Activated CD4-positive, alpha-beta T cell treated with anti-CD3 and anti-CD28 coated beads for 1 hour (primary cell): ENCODE data around the gene KRTAP4-7.
"Not testable (repeated sequence)": the region's sequence is repeated elsewhere in the genome, so short reads cannot be mapped to it uniquely, and the experiment has no call there.

ENCODE experiments used
- DNase-seq: peaks from one replicate; pipeline ENCODE4 v3.0.0-alpha.2; 2020

Gene KRTAP4-7

GRCh38 chr17:41084100-41084856, at the start of gene KRTAP4-7:
TSS of gene KRTAP4-7 (plus strand) at chr17:41084150. CDS start at chr17:41084207, 57 bp downstream.
- DNase-seq = not testable (repeated sequence)

GRCh38 chr17:41034346-41034935, 49.5 kb upstream of the KRTAP4-7 start, which contains the start of gene KRTAP1-3:
TSS of gene KRTAP1-3 (minus strand) at chr17:41034874. CDS start at chr17:41034821, 53 bp downstream.
- not testable (repeated sequence) for DNase-seq

DNA sequence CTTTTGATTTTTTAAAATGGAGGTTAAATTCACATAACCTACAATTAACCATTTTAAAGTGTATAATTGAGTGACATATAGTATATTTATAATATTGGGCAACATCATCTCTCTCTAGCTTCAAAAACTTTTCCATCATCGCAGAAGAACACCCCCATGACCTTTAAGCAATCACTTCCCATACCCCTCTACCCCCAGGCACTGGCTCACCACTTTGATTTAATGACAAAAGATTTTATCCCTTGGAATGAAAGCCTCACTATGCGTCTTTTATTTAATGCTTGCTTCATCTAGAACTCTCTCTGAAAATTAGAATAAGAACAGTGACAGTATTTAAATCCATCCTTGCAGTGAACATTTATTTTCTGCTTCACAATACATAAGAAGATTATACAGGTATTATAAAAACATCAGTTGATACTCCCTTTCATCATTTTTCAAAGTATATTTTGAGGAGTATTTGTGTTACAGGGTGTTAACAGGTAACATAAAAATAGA, 46.0 kb upstream of the KRTAP4-7 start:
- no peak for DNase-seq

DNA sequence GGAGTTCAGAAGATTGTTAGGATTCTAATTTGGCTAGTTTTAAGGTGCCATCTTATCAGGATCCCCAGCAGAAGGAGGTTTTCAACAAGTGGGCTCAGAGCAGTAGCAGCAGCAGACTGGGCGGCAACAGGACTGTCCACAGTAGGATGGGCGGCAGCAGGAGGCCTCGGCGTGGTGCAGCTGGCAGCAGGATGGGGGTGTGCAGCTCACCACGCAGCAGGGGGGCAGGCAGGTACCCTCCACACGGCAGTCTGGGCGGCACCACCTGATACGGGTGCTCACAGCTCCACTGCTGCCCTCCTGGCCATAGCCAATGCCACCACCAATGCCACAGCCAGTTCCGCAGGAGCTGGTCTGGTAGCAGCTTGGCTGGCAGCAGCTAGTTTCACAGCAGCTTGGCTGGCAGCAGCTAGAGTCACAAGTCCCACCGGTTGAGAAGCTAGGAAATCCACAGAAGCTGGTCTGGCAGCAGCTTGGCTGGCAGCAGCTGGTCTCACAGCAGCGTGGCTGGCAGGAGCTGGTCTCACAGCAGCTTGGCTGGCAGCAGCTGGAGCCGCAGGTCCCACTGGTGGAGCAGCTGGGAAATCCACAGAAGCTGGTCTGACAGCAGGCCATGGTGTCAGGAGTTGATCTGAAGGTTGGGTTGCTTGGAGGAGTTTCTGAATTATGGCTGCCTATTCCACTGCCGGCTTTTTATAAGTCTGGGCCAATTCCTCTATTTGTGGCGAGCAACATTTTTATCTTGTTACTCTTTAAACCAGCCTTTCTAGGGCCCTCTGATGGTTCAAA, 43.0 kb upstream of the KRTAP4-7 start, which contains the start of gene KRTAP1-1:
Gene KRTAP1-1, minus strand, starts transcription at position 668 of the 789 bp plus-strand sequence. Its CDS starts 53 bp downstream, at position 615.
- DNase-seq = not testable (repeated sequence)

DNA sequence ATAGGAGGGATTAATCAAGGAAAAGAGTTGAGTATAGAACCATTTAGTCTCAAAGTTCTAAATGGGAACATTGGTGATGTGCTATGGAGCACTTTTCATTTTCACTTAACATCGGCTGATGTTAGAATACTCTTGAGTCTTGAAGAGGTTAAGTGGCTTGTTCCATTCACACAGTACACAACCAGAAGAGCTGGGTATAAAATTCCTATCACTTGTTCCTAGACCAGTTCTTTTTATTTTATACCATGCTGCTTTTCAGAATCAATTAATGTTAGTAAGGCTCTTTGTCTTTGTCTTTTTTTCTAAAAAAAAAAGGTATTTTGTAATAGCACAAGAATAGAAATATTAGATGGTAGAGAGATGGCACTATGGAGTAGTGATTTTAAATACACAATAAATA, 41.0 kb upstream of the KRTAP4-7 start:
- no peak for DNase-seq

- not testable (repeated sequence) for DNase-seq
Measured at GRCh38 chr17:41046735-41047465, 37.0 kb upstream of the KRTAP4-7 start, which contains the start of gene KRTAP2-1. TSS of gene KRTAP2-1 (minus strand) at chr17:41047316. CDS start at chr17:41047267, 49 bp downstream.

DNA sequence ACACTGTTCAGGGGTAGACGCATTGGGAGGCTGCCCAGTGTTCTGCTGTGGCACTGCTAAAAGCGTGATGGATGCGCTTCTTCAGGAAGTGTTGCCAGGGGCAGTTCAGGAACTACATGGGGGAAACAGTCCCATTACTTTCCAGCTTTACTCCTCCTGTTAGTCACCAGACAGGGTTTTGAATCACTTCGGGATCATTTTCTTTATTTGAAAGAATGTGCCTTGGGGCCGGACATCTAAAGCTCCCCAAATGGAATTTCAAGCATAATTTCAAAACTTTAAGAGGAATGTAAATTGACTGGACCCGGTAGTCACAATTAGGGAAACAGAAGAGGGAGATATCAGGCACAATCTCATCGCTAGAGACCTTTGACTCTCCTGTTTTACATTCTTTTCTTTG, 35.5 kb upstream of the KRTAP4-7 start:
- DNase-seq = no peak

- DNase-seq = no peak
Measured at GRCh38 chr17:41049110-41049509, 34.8 kb upstream of the KRTAP4-7 start.

- no peak for DNase-seq
Measured at GRCh38 chr17:41052566-41052965, 31.4 kb upstream of the KRTAP4-7 start.

DNA sequence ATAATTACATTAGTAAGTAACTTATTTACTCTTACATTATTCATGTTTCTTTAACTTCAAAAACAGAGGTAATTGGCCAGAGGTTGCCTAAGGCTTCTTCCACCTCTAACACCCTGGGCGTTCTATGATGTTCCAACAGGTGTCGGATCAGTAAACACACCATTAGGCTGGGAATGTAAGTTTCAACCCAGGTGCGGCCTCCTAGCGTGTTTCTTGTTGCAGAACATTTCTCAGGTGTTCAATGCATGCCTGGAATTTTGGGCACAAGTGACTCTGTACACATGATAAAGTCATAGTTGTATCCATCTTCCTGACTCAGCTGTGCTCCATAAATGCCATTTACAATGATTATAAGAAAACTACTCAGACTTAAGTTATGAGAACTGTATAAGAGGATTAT, 29.9 kb upstream of the KRTAP4-7 start:
- no peak for DNase-seq

GRCh38 chr17:41054556-41054955, 29.4 kb upstream of the KRTAP4-7 start:
- not testable (repeated sequence) for DNase-seq

DNA sequence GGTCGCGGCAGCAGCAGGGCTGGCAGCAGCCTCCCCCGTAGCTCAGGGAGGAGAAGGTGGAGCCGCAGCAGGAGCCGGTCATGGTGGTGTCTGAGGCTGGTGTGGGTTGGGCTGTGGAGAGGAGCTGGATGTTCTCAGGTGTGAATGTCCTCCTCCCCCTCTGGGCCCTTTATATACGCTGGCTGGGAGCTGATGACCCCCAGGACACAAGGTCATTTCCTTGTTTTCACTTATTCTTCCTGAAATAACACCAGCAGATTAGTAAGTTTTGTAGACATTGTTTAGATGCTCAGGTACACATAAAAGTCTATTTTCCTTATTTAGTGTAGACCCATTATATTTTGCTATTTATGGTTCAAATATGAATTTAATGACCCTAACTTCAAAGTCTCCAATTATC, 28.8 kb upstream of the KRTAP4-7 start, which contains the start of gene KRTAP2-2:
Gene KRTAP2-2, minus strand, starts transcription at position 101 of the 400 bp plus-strand sequence. Its CDS starts 19 bp downstream, at position 82.
- not testable (repeated sequence) for DNase-seq

DNA sequence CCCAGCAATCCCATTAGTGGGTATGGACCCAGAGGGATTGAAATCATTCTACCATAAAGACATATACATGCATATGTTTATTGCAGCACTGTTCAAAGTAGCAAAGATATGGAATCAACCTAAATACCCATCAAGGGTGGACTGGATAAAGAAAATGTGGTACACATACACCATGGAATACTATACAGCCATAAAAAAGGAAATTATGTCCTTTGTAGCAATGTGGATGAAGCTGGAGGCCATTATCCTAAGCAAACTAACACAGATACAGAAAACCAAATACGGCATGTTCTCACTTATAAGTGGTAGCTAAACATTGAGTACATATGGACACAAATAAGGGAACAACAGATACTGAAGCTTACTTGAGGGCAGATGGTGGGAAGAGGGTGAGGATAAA, 26.4 kb upstream of the KRTAP4-7 start:
- no peak for DNase-seq

DNA sequence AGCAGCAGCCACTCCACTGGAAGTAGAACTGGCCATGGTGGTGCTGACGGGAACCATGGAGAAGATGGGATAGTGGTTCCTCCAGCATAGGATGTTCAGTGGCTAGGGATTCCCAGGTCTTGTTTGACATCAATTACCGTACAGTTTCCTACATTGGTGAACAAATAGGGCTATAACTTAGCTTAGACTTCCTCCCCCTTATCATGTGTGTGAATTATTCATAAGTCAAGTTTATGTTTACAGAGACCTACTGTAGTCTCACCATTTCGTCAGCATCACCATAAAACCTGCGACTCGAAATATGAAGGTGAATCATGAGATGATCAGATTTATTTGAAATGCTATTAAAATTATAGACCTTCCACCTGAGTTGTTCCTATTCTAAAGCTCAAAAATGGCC, 25.2 kb upstream of the KRTAP4-7 start:
- no peak for DNase-seq

DNA sequence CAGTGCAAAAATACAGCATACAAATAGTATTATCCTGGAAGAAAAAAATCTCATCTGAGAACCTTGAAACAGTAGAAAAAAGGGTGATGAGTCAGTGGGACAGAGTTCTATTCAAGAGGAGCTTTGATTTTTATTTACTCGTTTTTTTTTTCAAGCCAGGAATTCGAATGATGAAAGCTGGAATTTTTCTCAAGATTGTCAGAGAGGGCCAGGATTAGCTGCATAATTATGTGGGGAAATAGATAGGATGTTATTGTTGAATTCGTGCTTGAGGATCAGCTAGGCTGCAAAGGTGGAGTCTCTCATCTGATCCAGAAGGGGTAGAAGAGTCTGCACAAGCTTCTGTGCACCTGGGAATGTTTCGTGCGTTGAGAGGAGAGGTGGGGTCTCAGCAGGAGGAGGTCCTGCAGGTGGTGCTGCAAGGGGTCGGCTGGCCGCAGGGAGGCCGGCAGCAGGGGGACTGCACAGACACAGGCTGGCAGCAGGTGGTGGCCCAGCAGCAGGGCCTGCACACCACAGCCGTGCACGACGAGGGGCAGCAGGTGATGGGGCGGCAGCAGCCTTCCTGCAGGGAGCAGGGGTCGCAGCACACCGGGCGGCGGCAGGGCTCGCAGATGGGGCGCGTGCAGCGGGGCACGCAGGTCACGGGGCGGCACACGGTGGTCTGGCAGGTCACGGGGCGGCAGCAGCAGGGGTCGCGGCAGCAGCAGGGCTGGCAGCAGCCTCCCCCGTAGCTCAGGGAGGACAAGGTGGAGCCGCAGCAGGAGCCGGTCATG, 24.5 kb upstream of the KRTAP4-7 start:
- not testable (repeated sequence) for DNase-seq

GRCh38 chr17:41060052-41060604, 23.8 kb upstream of the KRTAP4-7 start, which contains the start of gene KRTAP2-3:
TSS of gene KRTAP2-3 (minus strand) at chr17:41060114. CDS start at chr17:41060050, 64 bp downstream.
- no peak for DNase-seq

GRCh38 chr17:41061964-41062363, 22.0 kb upstream of the KRTAP4-7 start:
- no peak for DNase-seq

- DNase-seq = no peak
Measured at GRCh38 chr17:41063449-41063848, 20.5 kb upstream of the KRTAP4-7 start.

GRCh38 chr17:41064301-41064700, 19.6 kb upstream of the KRTAP4-7 start:
- no peak for DNase-seq

GRCh38 chr17:41065016-41065689, 18.8 kb upstream of the KRTAP4-7 start:
- not testable (repeated sequence) for DNase-seq
